IPS-15b (cell line): ENCODE results near the gene RUVBL2.
A peak's percentile ranks its signal among the peaks of the same experiment; 100 is the strongest.
"Not testable (repeated sequence)": the region's sequence is repeated elsewhere in the genome, so short reads cannot be mapped to it uniquely, and the experiment has no call there.

Experiments used
- H3K27me3 ChIP-seq: one replicate; pipeline ENCODE4 v1.6.1; 2013; ENCODE audit warnings: low read length; ENCODE audit not compliant: control insufficient read depth, insufficient read depth
- H3K36me3 ChIP-seq: one replicate; pipeline ENCODE4 v1.6.1; 2013; ENCODE audit warnings: low read length; ENCODE audit not compliant: control insufficient read depth, insufficient read depth
- H3K4me1 ChIP-seq: one replicate; pipeline ENCODE4 v1.6.1; 2013; ENCODE audit warnings: mild to moderate bottlenecking, low read length; ENCODE audit not compliant: control insufficient read depth, insufficient read depth
- H3K4me3 ChIP-seq: one replicate; pipeline ENCODE4 v1.5.1; 2013; ENCODE audit warnings: low read depth, low read length
- H3K9ac ChIP-seq: one replicate; pipeline ENCODE4 v1.6.1; 2013; ENCODE audit warnings: low read depth, mild to moderate bottlenecking, low read length
- H3K9me3 ChIP-seq: one replicate; pipeline ENCODE4 v1.6.1; 2013; ENCODE audit warnings: mild to moderate bottlenecking, low read length; ENCODE audit not compliant: control insufficient read depth, insufficient read depth

Gene RUVBL2

GRCh38 chr19:49028686-49029085, 35.0 kb downstream of the RUVBL2 start:
- not testable (repeated sequence) for H3K27me3 ChIP-seq, H3K4me1 ChIP-seq, H3K4me3 ChIP-seq

GRCh38 chr19:49029749-49030148, 36.1 kb downstream of the RUVBL2 start:
- not testable (repeated sequence) for H3K9ac ChIP-seq, H3K4me3 ChIP-seq, H3K36me3 ChIP-seq, H3K9me3 ChIP-seq, H3K27me3 ChIP-seq, H3K4me1 ChIP-seq

More at GRCh38 chr19:49028686-49029085, 35.0 kb downstream of the RUVBL2 start:
- H3K9me3 ChIP-seq, H3K36me3 ChIP-seq, H3K9ac ChIP-seq: not testable (repeated sequence)

- H3K4me1 ChIP-seq, H3K9me3 ChIP-seq, H3K27me3 ChIP-seq, H3K36me3 ChIP-seq, H3K4me3 ChIP-seq, H3K9ac ChIP-seq: not testable (repeated sequence)
Observed at GRCh38 chr19:49030323-49030722, 36.6 kb downstream of the RUVBL2 start.

GRCh38 chr19:49031642-49032301, 38.1 kb downstream of the RUVBL2 start, which contains the start of gene CGB2:
TSS of gene CGB2 (plus strand) at chr19:49031890. CDS start at chr19:49032096, 206 bp downstream.
- peak within 1 kb of the TSS; percentile 43 for H3K4me3 ChIP-seq
- not testable (repeated sequence) for H3K9me3 ChIP-seq, H3K4me1 ChIP-seq, H3K27me3 ChIP-seq, H3K36me3 ChIP-seq, H3K9ac ChIP-seq

GRCh38 chr19:49036815-49037214, 43.1 kb downstream of the RUVBL2 start, which contains the start of gene CGB1:
TSS of gene CGB1 (minus strand) at chr19:49036895. CDS start at chr19:49036711, 184 bp downstream.
- not testable (repeated sequence) for H3K4me1 ChIP-seq, H3K27me3 ChIP-seq, H3K9ac ChIP-seq, H3K9me3 ChIP-seq, H3K36me3 ChIP-seq, H3K4me3 ChIP-seq

- not testable (repeated sequence) for H3K4me3 ChIP-seq, H3K27me3 ChIP-seq, H3K9ac ChIP-seq, H3K4me1 ChIP-seq, H3K36me3 ChIP-seq, H3K9me3 ChIP-seq
Observed at GRCh38 chr19:49038111-49038510, 44.4 kb downstream of the RUVBL2 start.

GRCh38 chr19:49038557-49039276, 45.0 kb downstream of the RUVBL2 start:
- H3K4me3 ChIP-seq, H3K9ac ChIP-seq, H3K9me3 ChIP-seq, H3K27me3 ChIP-seq, H3K36me3 ChIP-seq, H3K4me1 ChIP-seq: not testable (repeated sequence)

- not testable (repeated sequence) for H3K9ac ChIP-seq, H3K36me3 ChIP-seq, H3K9me3 ChIP-seq, H3K4me1 ChIP-seq, H3K27me3 ChIP-seq, H3K4me3 ChIP-seq
Observed at GRCh38 chr19:49039736-49040135, 46.0 kb downstream of the RUVBL2 start.

- no peaks in the 10 kb centered on the region for H3K9me3 ChIP-seq
- no peak overlapping the region for H3K9ac ChIP-seq
- H3K36me3 ChIP-seq = no peaks in the 10 kb centered on the region
- H3K4me1 ChIP-seq = no peaks in the 10 kb centered on the region
- H3K27me3 ChIP-seq = no peaks in the 10 kb centered on the region
- H3K4me3 ChIP-seq = no peak overlapping the region
Observed at GRCh38 chr19:49042177-49042576, 48.5 kb downstream of the RUVBL2 start.

- not testable (repeated sequence) for H3K36me3 ChIP-seq, H3K4me3 ChIP-seq, H3K9me3 ChIP-seq, H3K4me1 ChIP-seq, H3K27me3 ChIP-seq, H3K9ac ChIP-seq
Observed at GRCh38 chr19:49042666-49043065, 49.0 kb downstream of the RUVBL2 start.

GRCh38 chr19:49043548-49043947, 49.9 kb downstream of the RUVBL2 start, which contains the start of gene CGB5:
TSS of gene CGB5 (plus strand) at chr19:49043848. CDS start at chr19:49044210, 362 bp downstream.
- H3K4me1 ChIP-seq, H3K9me3 ChIP-seq, H3K27me3 ChIP-seq, H3K4me3 ChIP-seq, H3K9ac ChIP-seq, H3K36me3 ChIP-seq: not testable (repeated sequence)

- not testable (repeated sequence) for H3K27me3 ChIP-seq, H3K4me1 ChIP-seq, H3K4me3 ChIP-seq, H3K9me3 ChIP-seq, H3K9ac ChIP-seq, H3K36me3 ChIP-seq
Observed at GRCh38 chr19:49049011-49049410, 55.3 kb downstream of the RUVBL2 start, which contains the start of gene CGB8. TSS of gene CGB8 (minus strand) at chr19:49049111. CDS start at chr19:49048739, 372 bp downstream.
